Activated CD4-positive, alpha-beta T cell treated with anti-CD3 and anti-CD28 coated beads, Interleukin-2, amount 50 U/mL, for 16 hours (primary cell): ENCODE measurements around the gene CADM2.
"Not testable (repeated sequence)": the region's sequence is repeated elsewhere in the genome, so short reads cannot be mapped to it uniquely, and the experiment has no call there.

ENCODE experiments used
- DNase-seq: peaks from one replicate; pipeline ENCODE4 v3.0.0-alpha.2; 2020

Gene CADM2

GRCh38 chr3:85851071-85851470 lies 892.3 kb downstream of the CADM2 start:
- no peak for DNase-seq

- no peak for DNase-seq
Measured at GRCh38 chr3:85853805-85854204, 895.0 kb downstream of the CADM2 start.

- no peak for DNase-seq
Measured at GRCh38 chr3:85862893-85863455, 904.2 kb downstream of the CADM2 start.

GRCh38 chr3:85864896-85865295 lies 906.1 kb downstream of the CADM2 start:
- no peak for DNase-seq

- DNase-seq: no peak
Measured at GRCh38 chr3:85867072-85867471, 908.3 kb downstream of the CADM2 start.

GRCh38 chr3:85875589-85875988 lies 916.8 kb downstream of the CADM2 start:
- no peak for DNase-seq

GRCh38 chr3:85877631-85878030 lies 918.8 kb downstream of the CADM2 start:
- DNase-seq: no peak

GRCh38 chr3:85881833-85882393 lies 923.1 kb downstream of the CADM2 start:
- no peak for DNase-seq

- DNase-seq: no peak
Measured at GRCh38 chr3:85890043-85890555, 931.3 kb downstream of the CADM2 start.

- no peak for DNase-seq
Measured at GRCh38 chr3:85903434-85903833, 944.6 kb downstream of the CADM2 start.

GRCh38 chr3:85912980-85913379 lies 954.2 kb downstream of the CADM2 start:
- no peak for DNase-seq

- no peak for DNase-seq
Measured at GRCh38 chr3:85922374-85922773, 963.6 kb downstream of the CADM2 start.

GRCh38 chr3:85930718-85931117 lies 971.9 kb downstream of the CADM2 start:
- DNase-seq: no peak

GRCh38 chr3:85933326-85933725 lies 974.5 kb downstream of the CADM2 start:
- DNase-seq: no peak

- no peak for DNase-seq
Measured at GRCh38 chr3:85935171-85935570, 976.4 kb downstream of the CADM2 start.

- DNase-seq: no peak
Measured at GRCh38 chr3:85939074-85939482, 980.3 kb downstream of the CADM2 start.

GRCh38 chr3:85950435-85950834 lies 991.6 kb downstream of the CADM2 start:
- no peak for DNase-seq

GRCh38 chr3:85960793-85961192 lies 1002.0 kb downstream of the CADM2 start:
- no peak for DNase-seq

- DNase-seq: no peak
Measured at GRCh38 chr3:85977615-85978338, 1019.0 kb downstream of the CADM2 start.

GRCh38 chr3:85979034-85979433 lies 1020.2 kb downstream of the CADM2 start:
- no peak for DNase-seq

- DNase-seq: not testable (repeated sequence)
Measured at GRCh38 chr3:85989581-85989980, 1030.8 kb downstream of the CADM2 start.

GRCh38 chr3:86029590-86029989 lies 1070.8 kb downstream of the CADM2 start:
- no peak for DNase-seq

GRCh38 chr3:86037916-86038315 lies 1079.1 kb downstream of the CADM2 start:
- no peak for DNase-seq

- no peak for DNase-seq
Measured at GRCh38 chr3:86046436-86047136, 1087.8 kb downstream of the CADM2 start.
